GM18505 (cell line): ENCODE results near the gene ACSS2.

Source experiments
- ATAC-seq: cut with Tn5 transposase; IDR thresholded peaks from one replicate; pipeline ENCODE4 v1.9.1; 2021; ENCODE audit not compliant: unreplicated experiment
- POLR2A ChIP-seq: IDR thresholded peaks from 4 replicates; pipeline ENCODE4 v1.6.1; 2011; ENCODE audit warnings: borderline replicate concordance; ENCODE audit not compliant: insufficient read depth, insufficient read length; ENCODE audit errors: extremely low read depth

The ACSS2 gene

DNA sequence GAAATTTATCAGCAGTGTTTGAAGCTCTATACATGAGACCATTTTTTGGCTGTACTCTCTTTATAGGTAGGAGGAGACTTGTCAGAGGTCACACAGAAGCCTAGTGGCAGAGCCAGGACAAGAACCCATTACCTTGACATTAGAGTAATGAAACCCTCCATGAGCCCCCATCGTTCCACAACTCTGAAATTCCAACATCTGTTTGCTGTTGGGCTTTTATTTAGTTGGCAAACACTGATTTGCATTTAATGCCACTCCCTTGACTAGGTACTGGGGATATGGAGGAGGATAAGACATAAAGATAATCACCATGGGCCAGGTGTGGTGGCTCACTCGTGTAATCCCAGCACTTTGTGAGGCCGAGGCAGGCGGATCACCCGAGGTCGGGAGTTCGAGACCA, 77.5 kb downstream of the ACSS2 start:
- TF ChIP-seq POLR2A = no peak
- ATAC-seq = no peak

DNA sequence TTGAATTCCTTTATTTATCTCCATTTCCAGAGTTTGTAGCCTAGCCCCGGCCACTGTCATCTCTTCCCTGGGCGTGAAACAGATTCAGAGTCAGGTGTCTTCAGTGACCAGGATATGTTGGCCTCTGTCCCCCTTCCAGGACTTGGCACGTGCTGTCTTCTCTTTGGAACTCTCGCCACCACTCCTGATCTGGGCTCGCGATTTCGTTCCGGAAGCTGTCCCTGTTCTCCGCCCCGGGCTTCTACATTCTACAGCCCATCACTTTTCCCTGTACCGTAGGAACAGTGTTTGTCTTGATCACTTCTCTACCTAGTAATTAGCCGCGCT, 78.5 kb downstream of the ACSS2 start:
- ATAC-seq = no peak
- TF ChIP-seq POLR2A = no peak

DNA sequence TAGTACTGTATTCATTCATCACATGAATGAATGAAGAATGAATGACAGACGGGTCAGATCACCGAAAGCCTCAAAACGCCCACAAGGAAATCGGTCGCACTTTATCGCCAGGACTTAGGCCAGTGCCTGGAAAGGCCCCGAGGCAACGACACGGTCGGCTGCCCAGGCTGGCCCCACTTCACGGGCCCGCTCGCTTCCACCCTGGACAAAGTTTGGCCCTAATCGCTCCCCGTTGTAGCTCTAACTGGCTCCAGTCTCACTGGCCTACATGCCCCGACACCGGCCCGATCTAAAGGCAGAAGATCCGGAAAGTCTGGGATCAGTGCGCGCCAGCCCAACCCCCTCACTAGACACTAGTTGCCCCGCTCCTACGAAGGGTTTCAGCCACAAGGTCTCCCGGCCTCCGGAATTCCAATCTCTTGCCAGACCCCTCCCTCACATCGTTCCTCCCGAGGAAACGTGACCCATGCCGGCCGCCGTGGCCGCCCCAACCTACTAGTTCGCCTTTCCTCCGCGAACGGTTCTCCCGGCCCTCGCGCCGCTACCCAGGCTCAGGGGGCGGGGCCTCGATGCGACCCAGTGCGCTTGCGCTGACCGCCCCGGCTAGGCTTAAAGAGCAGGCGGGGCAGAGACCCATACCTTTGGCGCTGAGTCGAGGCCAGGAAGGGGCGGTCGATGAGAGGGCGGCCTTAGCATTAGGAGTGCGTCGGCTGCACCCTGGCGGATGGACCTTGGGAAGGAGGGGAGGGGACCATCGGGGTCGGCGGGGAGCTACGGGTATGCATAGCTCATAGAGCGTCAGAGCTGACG, 79.0 kb downstream of the ACSS2 start, which contains the start of the genes GSS and MYH7B:
TSS of gene GSS (minus strand) at position 576 of the 810 bp plus-strand sequence. CDS start 3,954 bp downstream, outside the sequence.
TSS of gene MYH7B (plus strand) at position 638 of the 810 bp plus-strand sequence. CDS start 22,138 bp downstream, outside the sequence.
- ATAC-seq = peak; percentile 86
- TF ChIP-seq POLR2A = peak; percentile 84

DNA sequence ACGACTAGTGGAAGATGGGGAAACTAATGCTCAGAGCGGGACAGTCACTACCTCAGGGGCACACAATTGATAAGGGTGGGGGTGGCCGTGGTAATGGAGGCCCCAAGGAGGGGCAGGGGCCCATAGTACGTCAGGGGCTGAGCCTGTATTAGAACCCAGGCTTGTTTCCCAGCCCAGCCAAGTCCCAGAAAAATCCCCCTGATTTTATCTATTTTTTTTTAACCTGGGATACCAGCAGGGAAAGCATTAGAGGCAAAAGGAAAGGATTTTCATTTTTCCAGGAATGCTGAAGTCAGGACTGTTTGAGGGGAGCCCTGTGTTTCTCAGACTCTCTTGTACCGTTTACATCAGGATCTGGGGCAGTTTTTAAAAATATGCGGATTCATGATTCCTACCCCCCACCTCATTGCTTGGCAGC, 79.6 kb downstream of the ACSS2 start:
- ATAC-seq = no peak
- no peak for TF ChIP-seq POLR2A

DNA sequence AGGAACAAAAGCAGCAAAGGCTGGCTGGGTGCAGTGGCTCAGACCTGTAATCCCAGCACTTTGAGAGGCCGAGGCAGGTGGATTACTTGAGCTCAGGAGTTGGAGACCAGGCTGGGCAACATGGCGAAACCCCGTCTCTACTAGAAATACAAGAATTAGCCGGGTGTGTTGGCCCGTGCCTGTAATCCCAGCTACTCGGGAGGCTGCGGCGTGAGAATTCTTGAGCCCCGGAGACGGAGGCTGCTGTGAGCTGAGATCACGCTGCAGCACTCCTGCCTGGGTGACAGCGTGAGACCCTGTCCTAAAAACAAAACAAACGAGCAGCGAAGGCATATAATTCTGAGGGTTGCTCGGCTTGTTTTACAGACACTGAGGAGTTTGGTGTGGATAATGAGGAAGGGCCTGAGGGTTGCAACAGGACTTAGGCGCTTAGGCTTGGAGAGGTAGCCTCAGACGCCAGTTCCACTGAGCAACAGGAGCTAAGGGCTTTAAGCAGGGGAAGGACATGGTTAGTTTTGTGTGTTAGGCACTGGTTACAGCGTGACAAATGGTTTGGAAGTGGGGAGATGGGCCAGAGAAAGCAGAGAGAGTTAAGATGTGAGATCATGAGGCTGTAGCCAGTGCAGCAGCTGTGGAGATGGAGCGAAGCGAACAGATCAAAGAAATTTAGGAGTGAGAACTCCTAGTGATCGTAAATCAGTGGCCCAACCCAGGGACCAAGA, 80.5 kb downstream of the ACSS2 start:
- ATAC-seq = no peak
- TF ChIP-seq POLR2A = no peak

DNA sequence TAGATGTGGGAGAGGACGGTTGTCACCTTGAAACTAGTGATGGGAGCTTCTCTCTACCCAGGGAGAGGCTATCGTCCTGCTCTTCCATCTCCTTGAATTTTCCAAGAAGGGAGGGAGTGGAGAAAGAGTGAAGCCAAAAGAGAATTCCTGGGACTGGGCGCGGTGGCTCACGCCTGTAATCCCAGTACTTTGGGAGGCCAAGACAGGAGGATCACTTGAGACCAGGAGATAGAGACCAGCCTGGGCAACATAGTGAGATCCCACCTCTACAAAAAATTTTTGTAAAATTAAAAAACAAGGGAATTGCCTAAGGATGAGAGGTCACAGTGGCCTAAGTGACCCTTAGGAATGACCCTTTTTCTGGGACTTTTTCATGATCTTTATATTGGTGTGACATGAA, 88.1 kb downstream of the ACSS2 start:
- no peak for TF ChIP-seq POLR2A
- ATAC-seq = no peak

DNA sequence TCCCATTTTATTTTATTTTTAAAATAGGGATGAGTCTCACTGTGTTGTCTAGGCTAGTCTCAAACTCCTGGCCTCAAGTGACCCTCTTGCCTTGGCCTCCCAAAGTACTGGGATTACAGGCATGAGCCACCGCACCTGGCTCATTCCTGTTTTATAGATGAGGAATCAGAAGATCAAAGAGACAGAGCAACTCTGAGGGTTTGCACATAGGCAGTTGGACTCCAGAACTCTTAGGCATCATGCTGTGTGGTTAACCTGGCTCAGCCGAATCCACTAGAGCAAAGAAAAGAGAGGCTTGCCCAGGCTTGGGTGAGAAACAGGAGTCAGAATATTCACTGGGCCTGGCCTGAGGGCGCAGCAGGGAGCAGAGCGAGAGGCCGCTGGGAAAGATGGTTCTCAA, 88.6 kb downstream of the ACSS2 start:
- no peak for ATAC-seq
- no peak for TF ChIP-seq POLR2A

DNA sequence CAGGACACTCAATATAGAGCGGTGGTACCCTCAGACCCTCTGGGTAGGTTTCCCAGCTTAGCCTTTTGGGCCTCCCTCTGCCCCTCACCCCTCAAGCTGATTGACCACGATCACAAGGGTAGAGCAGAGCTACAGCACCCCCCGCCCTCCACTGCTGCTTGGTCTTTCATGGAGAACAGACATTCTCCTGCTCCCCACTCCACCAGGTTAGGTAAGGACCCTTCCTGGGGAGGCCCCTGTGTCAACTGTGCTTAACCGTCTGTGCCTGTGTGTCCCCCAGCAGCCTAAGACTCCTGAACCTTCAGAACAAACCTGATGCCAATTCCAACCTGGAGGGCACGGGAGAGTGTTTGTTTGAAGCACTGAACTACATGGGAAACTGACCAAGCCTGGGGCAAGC, 91.0 kb downstream of the ACSS2 start:
- no peak for ATAC-seq
- no peak for TF ChIP-seq POLR2A

DNA sequence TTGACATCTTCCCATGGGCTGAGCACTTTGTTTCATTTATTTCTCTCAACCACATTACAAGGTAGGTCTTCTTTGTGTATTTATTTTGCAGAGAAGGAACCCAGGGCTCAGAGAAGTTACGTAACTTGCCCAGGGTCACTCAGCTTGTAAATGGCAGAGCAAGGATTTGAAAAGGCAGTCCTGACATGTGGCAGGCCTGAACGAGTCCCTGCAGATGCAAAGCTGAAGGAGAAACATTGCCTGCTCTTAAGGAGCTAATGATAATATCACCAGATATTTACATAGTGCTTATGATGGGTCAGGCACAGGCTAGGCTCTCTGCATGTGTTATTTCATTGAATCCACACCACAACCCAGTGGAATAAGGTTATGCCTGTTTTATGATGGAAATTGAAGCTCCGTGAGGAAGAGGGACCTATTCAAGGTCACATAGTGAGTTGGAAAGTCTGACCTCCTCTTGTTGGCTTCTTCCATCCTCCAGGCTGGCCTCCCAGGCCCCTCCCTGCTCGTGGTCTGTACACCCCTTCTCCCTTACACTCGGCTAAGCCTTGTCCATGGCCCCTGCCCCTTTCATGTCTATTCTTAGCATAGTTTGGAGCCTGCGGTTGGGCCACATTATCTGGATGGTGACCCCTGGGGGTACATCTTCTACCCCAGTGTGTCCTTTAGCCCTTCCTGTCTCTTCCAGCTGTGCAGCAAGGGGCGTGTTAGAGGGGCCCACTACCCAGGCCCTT, 91.8 kb downstream of the ACSS2 start:
- no peak for ATAC-seq
- no peak for TF ChIP-seq POLR2A

DNA sequence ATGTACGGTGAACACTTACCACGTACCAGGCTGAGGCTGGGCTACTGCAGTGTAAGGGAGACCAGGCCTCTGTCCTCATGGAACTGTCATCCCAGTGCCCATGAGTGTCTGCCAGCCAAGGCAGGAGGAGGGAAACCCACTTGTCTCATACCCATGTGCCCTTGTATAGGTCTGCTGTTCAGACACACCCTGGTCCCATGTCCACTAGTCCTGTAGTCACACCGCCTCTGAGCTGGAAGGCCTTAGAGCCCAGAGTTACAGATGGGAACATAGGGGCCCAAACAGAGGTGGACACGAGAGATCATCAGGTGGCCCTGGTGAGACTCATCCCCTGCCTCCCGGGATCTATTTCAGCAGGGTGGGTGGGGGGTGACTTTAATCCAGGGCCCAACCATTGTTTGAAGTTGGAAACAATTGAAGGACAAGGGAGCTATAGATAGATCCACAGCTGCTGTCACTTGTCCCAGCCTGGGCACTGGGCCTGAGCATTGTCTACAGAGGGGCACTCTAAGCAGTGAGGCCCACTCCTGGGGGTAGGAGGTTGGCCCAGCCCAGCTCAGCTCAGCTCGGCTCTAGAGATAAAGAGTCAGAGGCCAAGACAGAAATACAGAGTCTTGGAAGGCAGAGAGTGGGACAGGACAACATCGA, 93.9 kb downstream of the ACSS2 start:
- TF ChIP-seq POLR2A = no peak
- no peak for ATAC-seq

DNA sequence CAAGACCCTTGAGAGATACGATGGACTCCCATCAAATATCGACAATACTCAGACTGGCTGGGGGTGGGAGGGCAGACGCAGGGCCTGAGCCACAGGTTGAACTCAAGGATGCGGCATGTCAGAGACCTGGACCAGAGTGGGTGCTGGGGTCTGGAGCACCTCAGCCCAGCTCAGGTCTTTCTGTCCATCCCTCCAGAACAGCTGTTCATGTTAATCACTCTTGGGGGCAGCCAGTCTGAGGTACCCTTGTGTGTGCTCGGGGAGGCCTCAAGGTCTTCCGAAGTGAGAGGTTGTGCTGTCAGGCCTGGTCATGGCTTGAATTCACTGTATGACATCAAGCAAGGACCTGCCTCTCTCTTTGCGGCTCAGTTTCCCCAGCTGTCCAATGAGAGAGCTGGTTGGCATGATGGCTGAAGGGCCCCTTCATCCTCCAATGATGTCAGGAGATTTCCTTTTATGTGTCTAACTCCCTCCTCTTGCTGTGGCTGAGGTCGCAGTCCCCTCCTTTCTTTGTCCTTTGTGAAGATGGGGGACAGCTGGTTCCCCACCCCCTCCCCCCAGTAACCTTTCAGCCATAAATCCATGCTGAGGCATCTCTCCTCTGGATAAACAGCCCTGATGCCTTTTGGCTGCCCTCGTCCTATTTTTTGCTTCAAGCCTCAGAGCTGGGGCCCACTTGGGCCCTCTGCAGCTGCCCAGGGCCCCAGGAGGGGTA, 94.6 kb downstream of the ACSS2 start:
- no peak for ATAC-seq
- TF ChIP-seq POLR2A = no peak

DNA sequence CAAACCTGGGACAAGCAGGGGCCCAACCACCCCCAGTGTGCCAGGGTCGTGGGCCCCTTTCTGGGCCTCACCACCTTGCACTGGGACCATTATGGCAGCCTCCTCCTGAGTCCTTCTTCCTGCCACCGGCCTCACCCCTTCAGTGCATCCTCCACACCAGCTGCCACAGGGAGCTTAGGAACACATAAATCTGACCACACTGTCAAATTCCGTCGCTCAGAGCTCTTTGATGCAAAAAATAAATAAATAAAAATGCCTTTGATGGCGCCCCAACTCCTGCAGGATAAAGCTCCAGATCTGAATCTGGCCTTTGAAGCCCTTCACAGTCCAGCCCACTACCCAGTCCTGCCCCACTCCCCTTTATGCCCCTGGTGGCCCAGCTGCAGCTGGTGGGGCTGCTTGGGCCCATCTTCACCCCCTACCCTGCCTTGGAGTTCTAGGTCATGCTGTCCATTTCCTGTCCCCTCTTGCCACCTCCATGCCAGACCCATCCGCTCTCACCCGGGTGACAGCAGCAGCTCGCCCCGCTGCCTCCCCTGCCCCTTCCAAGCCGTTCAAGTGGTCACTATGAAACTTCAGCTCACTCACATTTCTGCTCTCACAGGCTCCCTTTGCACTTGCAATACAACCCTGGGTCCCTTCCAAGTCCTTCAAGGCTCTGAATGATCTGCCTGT, 95.3 kb downstream of the ACSS2 start:
- TF ChIP-seq POLR2A = no peak

More for the DNA sequence above, 95.3 kb downstream of the ACSS2 start:
- ATAC-seq = no peak
